CD14-positive monocyte (primary cell): ENCODE data around the gene MGLL. TPM values are rescaled to one million over a fixed set of nuclear protein-coding genes. Genes with fewer than 3 reads are reported as not detected.
A peak's percentile ranks its signal among the peaks of the same experiment; 100 is the strongest.

Source experiments
- DNase-seq, 3 donors: peaks; one replicate each; pipeline ENCODE4 v3.0.0-alpha.2; 2011 to 2022
- H2AFZ ChIP-seq: 2 replicates; pipeline ENCODE4 v1.6.0; 2012; ENCODE audit warnings: mild to moderate bottlenecking, low read depth, low read length, inconsistent platforms; ENCODE audit not compliant: insufficient read depth, poor library complexity, severe bottlenecking
- H3K27ac ChIP-seq, 2 donors: 1 replicate in 1 of 2; 2 replicates in 1 of 2; pipeline ENCODE4 v1.5.1; 2012 to 2013; ENCODE audit warnings: low read length in 2 of 2, control low read depth in 1 of 2, inconsistent platforms in 1 of 2, low read depth in 1 of 2, mild to moderate bottlenecking in 1 of 2
- H3K27me3 ChIP-seq, 2 donors: one replicate each; pipeline versions ENCODE4 v1.6.0 to v1.6.1; 2011 to 2013; ENCODE audit warnings: low read length in 2 of 2; ENCODE audit not compliant: control insufficient read depth in 2 of 2, insufficient read depth in 2 of 2
- H3K36me3 ChIP-seq, 2 donors: replicated peaks in 1 of 2; 1 replicate in 1 of 2; 2 replicates in 1 of 2; pipeline versions ENCODE4 v1.5.1 to v1.6.1; 2012 to 2013; ENCODE audit warnings: low read length in 2 of 2, control low read depth in 1 of 2, inconsistent platforms in 1 of 2, mild to moderate bottlenecking in 1 of 2; ENCODE audit not compliant: insufficient read depth in 2 of 2, control insufficient read depth in 1 of 2
- H3K4me1 ChIP-seq, 2 donors: 1 replicate in 1 of 2; 2 replicates in 1 of 2; pipeline versions ENCODE4 v1.5.1 to v1.6.1; 2012 to 2013; ENCODE audit warnings: low read length in 2 of 2, control low read depth in 1 of 2, inconsistent platforms in 1 of 2, mild to moderate bottlenecking in 1 of 2, moderate library complexity in 1 of 2; ENCODE audit not compliant: insufficient read depth in 2 of 2, control insufficient read depth in 1 of 2
- H3K4me2 ChIP-seq: replicated peaks from 2 replicates; pipeline ENCODE3; 2012; ENCODE audit warnings: low read length, moderate library complexity, mild to moderate bottlenecking; ENCODE audit not compliant: poor library complexity, severe bottlenecking; ENCODE audit errors: extremely low read depth
- H3K4me3 ChIP-seq, 3 experiments: fragments of 200-600 bp in 1 of 3; sonication (generic) in 1 of 3; replicated peaks in 1 of 3; 1 replicate in 2 of 3; 2 replicates in 1 of 3; pipeline ENCODE4 v1.5.1; 2011 to 2013; ENCODE audit warnings: low read length in 3 of 3, mild to moderate bottlenecking in 3 of 3, control low read depth in 2 of 3, low read depth in 2 of 3, inconsistent platforms in 1 of 3, moderate library complexity in 1 of 3
- H3K79me2 ChIP-seq: 2 replicates; pipeline ENCODE4 v1.6.0; 2012; ENCODE audit warnings: mild to moderate bottlenecking, control low read depth, inconsistent platforms, low read length, moderate library complexity; ENCODE audit not compliant: insufficient read depth
- H3K9ac ChIP-seq: 2 replicates; pipeline ENCODE4 v1.6.0; 2017; ENCODE audit warnings: low read length, mild to moderate bottlenecking; ENCODE audit not compliant: insufficient read depth, poor library complexity, severe bottlenecking
- H3K9me3 ChIP-seq, 2 donors: replicated peaks in 1 of 2; 1 replicate in 1 of 2; 2 replicates in 1 of 2; pipeline versions ENCODE4 v1.5.1 to v1.6.1; 2012 to 2013; ENCODE audit warnings: low read length in 2 of 2, control low read depth in 1 of 2; ENCODE audit not compliant: control insufficient read depth in 1 of 2, insufficient read depth in 1 of 2
- H4K20me1 ChIP-seq: 2 replicates; pipeline ENCODE4 v1.6.0; 2012; ENCODE audit warnings: mild to moderate bottlenecking, low read length, control low read depth, moderate library complexity; ENCODE audit not compliant: insufficient read depth
- H3K27ac Mint-ChIP-seq, 7 donors: one replicate each; pipeline ENCODE4 v1.8.0; 2020; ENCODE audit warnings: mild to moderate bottlenecking in 7 of 7, mixed read lengths in 7 of 7, moderate library complexity in 6 of 7, inconsistent platforms in 2 of 7
- H3K27me3 Mint-ChIP-seq, 3 donors: one replicate each; pipeline ENCODE4 v1.8.0; 2021 to 2022; ENCODE audit warnings: low read depth in 3 of 3, mild to moderate bottlenecking in 3 of 3, mixed read lengths in 3 of 3, moderate library complexity in 3 of 3, inconsistent platforms in 1 of 3
- H3K36me3 Mint-ChIP-seq, 2 donors: one replicate each; pipeline ENCODE4 v1.8.0; 2020; ENCODE audit warnings: mixed read lengths in 2 of 2, inconsistent platforms in 1 of 2, mild to moderate bottlenecking in 1 of 2
- H3K4me1 Mint-ChIP-seq: one replicate; pipeline ENCODE4 v1.8.0; 2020; ENCODE audit warnings: mild to moderate bottlenecking, mixed read lengths
- H3K4me3 Mint-ChIP-seq, 2 donors: one replicate each; pipeline ENCODE4 v1.8.0; 2020; ENCODE audit warnings: mild to moderate bottlenecking in 2 of 2, mixed read lengths in 2 of 2, moderate library complexity in 1 of 2
- H3K9me3 Mint-ChIP-seq, 7 donors: one replicate each; pipeline ENCODE4 v1.8.0; 2020 to 2022; ENCODE audit warnings: mixed read lengths in 7 of 7, mild to moderate bottlenecking in 6 of 7, moderate library complexity in 6 of 7, inconsistent platforms in 2 of 7
- WGBS: methylation state at CpG from one replicate; pipeline ENCODE4 v1.1.5; 2013; ENCODE audit warnings: missing lambda C conversion rate; ENCODE audit not compliant: insufficient coverage; 5-methylcytosine and 5-hydroxymethylcytosine counted together
- intact Hi-C, 2 donors: fragments of 100-400 bp; cut with micrococcal nuclease; formaldehyde crosslinking; loops; one replicate each; pipeline versions ENCODE4 v1.15.0 to v1.15.1; 2023
- polyA plus RNA-seq, 3 donors: library from polyadenylated mRNA; depleted of rRNA in 1 of 3; unstranded in 2 of 3; stranded (reverse) in 1 of 3; fragments of 300-500 nt in 2 of 3; fragments of >200 nt in 1 of 3; fragmentation: Illumina TruSeq in 2 of 3; gene quantifications; 1 replicate in 2 of 3; 2 replicates in 1 of 3; pipeline ENCODE4 v1.2.3, GENCODE V29; 2012 to 2021
- TF ChIP-seq, protein P1 (sequence below): fragments of 200-600 bp; IDR thresholded peaks from one replicate; pipeline ENCODE4 v1.8.0; 2022; ENCODE audit warnings: antibody characterized with exemption, mild to moderate bottlenecking

MGLL gene
- polyA plus RNA-seq, 3 donors, result 4.4 to 10.0 (median 6.4) TPM

- H3K27me3 Mint-ChIP-seq, result peaks cover 0 to 2% (median 2%) of the 10 kb centered on the region in 3 donors
- peak overlapping the region; percentile 17 for H3K4me2 ChIP-seq
- peaks cover 81% of the 10 kb centered on the region in 2 donors for H3K4me1 ChIP-seq
- TF ChIP-seq, protein P1, sequence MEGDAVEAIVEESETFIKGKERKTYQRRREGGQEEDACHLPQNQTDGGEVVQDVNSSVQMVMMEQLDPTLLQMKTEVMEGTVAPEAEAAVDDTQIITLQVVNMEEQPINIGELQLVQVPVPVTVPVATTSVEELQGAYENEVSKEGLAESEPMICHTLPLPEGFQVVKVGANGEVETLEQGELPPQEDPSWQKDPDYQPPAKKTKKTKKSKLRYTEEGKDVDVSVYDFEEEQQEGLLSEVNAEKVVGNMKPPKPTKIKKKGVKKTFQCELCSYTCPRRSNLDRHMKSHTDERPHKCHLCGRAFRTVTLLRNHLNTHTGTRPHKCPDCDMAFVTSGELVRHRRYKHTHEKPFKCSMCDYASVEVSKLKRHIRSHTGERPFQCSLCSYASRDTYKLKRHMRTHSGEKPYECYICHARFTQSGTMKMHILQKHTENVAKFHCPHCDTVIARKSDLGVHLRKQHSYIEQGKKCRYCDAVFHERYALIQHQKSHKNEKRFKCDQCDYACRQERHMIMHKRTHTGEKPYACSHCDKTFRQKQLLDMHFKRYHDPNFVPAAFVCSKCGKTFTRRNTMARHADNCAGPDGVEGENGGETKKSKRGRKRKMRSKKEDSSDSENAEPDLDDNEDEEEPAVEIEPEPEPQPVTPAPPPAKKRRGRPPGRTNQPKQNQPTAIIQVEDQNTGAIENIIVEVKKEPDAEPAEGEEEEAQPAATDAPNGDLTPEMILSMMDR, result no peak
- H3K36me3 ChIP-seq, result no peaks in the 10 kb centered on the region
- no peaks in the 10 kb centered on the region for H3K79me2 ChIP-seq
- peak overlapping the region in 1 of 3 experiments; percentile 28 for H3K4me3 ChIP-seq
- intact Hi-C loops, result no loop called here
- H3K27me3 ChIP-seq, result no peaks in the 10 kb centered on the region
- WGBS, result 95% methylated on average over 12 of the region's 12 CpGs
- no peaks in the 10 kb centered on the region for H4K20me1 ChIP-seq
- peak overlapping the region; percentile 2 for H3K9ac ChIP-seq
- no peak for DNase-seq
- peaks cover 84% of the 10 kb centered on the region for H3K4me1 Mint-ChIP-seq
- H3K36me3 Mint-ChIP-seq, result peaks cover 1 to 8% of the 10 kb centered on the region in 2 donors
- no peak overlapping the region for H2AFZ ChIP-seq
- peak overlapping the region; percentile 18 to 56 for H3K4me3 Mint-ChIP-seq
- peak overlapping the region; percentile 43 to 65 for H3K27ac ChIP-seq
- H3K27ac Mint-ChIP-seq, result peak overlapping the region; percentile 84 to 96 (median 89)
- no peaks in the 10 kb centered on the region for H3K9me3 ChIP-seq
- H3K9me3 Mint-ChIP-seq, result peaks cover 0 to 4% (median 0%) of the 10 kb centered on the region in 7 donors
Measured at GRCh38 chr3:127734181-127734720, 88.1 kb downstream of the MGLL start.

GRCh38 chr3:127733781-127734180, 88.5 kb downstream of the MGLL start:
- 95% methylated on average over 8 of the region's 10 CpGs for whole genome bisulfite sequencing
- Histone ChIP-seq H3K9ac (no peak overlapping the region), H3K27me3 (no peaks in the 10 kb centered on the region), H3K27ac (no peak overlapping the region), H3K4me3 (no peak overlapping the region), H3K9me3 (no peaks in the 10 kb centered on the region), H3K4me2 (no peak overlapping the region), H2AFZ (no peak overlapping the region), H4K20me1 (no peaks in the 10 kb centered on the region), H3K4me1 (peaks cover 85 to 86% of the 10 kb centered on the region in 2 donors), H3K79me2 (no peaks in the 10 kb centered on the region), H3K36me3 (no peaks in the 10 kb centered on the region)
- Mint-ChIP-seq H3K27me3 (peaks cover 0 to 2% (median 2%) of the 10 kb centered on the region in 3 donors), H3K36me3 (peaks cover 3 to 8% of the 10 kb centered on the region in 2 donors), H3K27ac (peak overlapping the region in 6 of 7 donors; percentile 78 to 96 (median 94)), H3K9me3 (peaks cover 0 to 4% (median 0%) of the 10 kb centered on the region in 7 donors), H3K4me1 (peaks cover 89% of the 10 kb centered on the region), H3K4me3 (no peak overlapping the region)
- TF ChIP-seq, protein P1, result no peak
- intact Hi-C loops, result no loop called here
- no peak for DNase-seq
